ENCODE results near the gene MESP2. TPM values are rescaled to one million over a fixed set of nuclear protein-coding genes. Genes with fewer than 3 reads are reported as not detected.
A peak's percentile ranks its signal among the peaks of the same experiment; 100 is the strongest.

MESP2 gene
- total and polyA plus RNA-seq, 2 experiments from 2014 or later = not detected

DNA sequence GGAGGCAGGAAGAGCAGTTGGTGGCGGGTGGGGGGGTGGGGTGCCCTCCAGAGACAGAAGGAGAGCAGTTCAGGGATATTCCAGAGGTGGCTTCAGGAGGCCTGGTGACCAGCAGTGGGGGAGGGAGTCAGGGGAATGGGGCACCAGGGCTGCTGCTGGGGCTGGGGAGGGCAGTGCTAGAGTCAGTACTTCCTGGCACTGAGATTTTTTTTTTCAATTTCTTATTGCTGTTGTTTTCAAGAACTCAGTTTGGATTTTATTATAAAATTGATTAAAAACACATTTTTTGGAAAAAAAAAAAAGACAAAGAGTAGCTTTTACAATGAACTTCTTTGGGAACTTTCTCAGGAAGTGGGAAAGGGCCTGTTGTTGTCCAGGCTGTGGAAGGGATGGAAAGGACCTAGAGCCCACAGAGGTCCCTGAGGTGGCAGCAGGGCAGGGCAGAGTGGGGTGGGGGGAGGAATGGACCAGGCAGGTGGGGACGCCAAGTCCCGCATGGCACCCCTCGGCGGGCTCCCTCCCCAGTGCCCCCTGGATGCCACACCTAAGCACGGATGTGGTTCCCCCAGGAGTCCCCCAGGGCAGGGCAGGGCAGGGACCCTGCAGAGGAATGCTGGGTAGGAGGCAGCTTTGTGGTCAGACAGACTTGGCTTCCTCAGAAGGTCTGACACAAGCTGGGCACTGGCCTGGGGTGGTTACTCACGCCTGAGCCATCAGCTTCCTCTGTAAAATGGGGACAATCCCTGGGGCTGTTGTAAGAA is 47.0 kb downstream of the MESP2 start:
- peaks cover 59% of the 10 kb centered on the region for H3K4me1 ChIP-seq (ENCODE audit: insufficient read depth)
- H3K4me2 ChIP-seq (ENCODE audit: unreplicated experiment) = peak overlapping the region; percentile 62
- H3K36me3 ChIP-seq (ENCODE audit: low read depth) = no peaks in the 10 kb centered on the region
- H3K27ac ChIP-seq = peak overlapping the region; percentile 90
- peaks cover 30% of the 10 kb centered on the region for H3F3A ChIP-seq (ENCODE audit: insufficient read depth)
- no peaks in the 10 kb centered on the region for H4K20me1 ChIP-seq (ENCODE audit: insufficient read depth)
- H3K79me2 ChIP-seq (ENCODE audit: insufficient read depth) = no peaks in the 10 kb centered on the region
- TF ChIP-seq EZH2 (IDR thresholded peaks at IDR 0.05; ENCODE audit: insufficient read depth, poor library complexity, severe bottlenecking) = no peak
- peak overlapping the region; percentile 74 for H3K9ac ChIP-seq
- no peaks in the 10 kb centered on the region for H3K27me3 ChIP-seq (replicated peaks; ENCODE audit: insufficient read depth)
- no peaks in the 10 kb centered on the region for H3K9me3 ChIP-seq (ENCODE audit: low read depth)
- no peak overlapping the region for H2AFZ ChIP-seq
- H3K4me3 ChIP-seq = no peak overlapping the region; the same call in 1 of the 2 replicates
- H3K9me2 ChIP-seq (ENCODE audit: insufficient read depth) = no peaks in the 10 kb centered on the region
- in situ Hi-C loops (cut with MboI) = no loop called here
- peak; percentile 73 for DNase-seq
- 3 to 9% methylated on average over 3 to 7 of the region's 7 CpGs for WGBS, 2 experiments (ENCODE audit: low coverage in 1 of 2, low lambda C conversion rate in 2 of 2, missing lambda C conversion rate in 2 of 2)

DNA sequence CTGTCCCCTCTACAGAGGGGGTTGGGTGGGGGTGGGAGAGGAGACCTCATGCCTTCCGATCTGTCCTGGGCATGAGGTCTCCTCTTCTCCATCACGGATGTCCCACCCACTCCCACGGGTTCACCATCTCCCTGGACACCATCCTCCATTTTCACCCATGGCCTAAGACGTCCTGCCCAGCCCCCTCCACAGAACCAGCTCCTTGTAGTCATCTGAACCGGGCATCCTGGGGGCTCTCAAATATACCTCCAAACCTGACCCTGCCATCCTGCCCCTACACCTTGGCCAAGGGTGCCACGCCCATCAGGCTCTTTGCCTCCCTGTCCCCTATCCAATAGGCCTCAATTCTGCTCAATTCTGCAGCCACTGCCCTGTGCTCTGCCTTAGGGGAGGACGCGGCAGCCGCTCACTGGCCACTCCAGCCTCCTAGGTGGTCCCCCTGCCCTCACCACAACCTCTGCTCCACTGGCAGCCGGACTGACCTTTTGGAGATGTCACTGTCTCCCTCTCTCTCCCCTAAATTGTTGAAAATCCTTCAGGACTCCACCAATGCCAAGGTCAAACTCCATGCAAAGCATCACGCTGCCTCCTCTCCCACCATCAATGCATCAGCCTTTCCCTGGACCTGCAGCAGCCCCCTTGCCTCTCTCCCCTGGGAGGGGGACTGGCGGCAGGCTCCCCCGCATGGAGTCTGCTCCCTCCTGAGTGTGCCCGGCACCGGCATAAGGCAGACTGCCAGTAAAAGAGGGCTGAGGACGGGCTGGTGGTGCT is 47.9 kb downstream of the MESP2 start:
- H3K36me3 ChIP-seq (ENCODE audit: low read depth) = no peaks in the 10 kb centered on the region
- 75 to 78% methylated on average over 15 to 16 of the region's 16 CpGs for WGBS, 2 experiments (ENCODE audit: low coverage in 1 of 2, low lambda C conversion rate in 2 of 2, missing lambda C conversion rate in 2 of 2)
- TF ChIP-seq EZH2 (IDR thresholded peaks at IDR 0.05; ENCODE audit: insufficient read depth, poor library complexity, severe bottlenecking) = no peak
- TF ChIP-seq EZH2phosphoT487 (IDR thresholded peaks at IDR 0.05; ENCODE audit: insufficient read depth, low read depth) = no peak
- no peaks in the 10 kb centered on the region for H3K9me2 ChIP-seq (ENCODE audit: insufficient read depth)
- H3K4me2 ChIP-seq (ENCODE audit: unreplicated experiment) = peak overlapping the region; percentile 62
- DNase-seq = no peak
- H3K79me2 ChIP-seq (ENCODE audit: insufficient read depth) = no peaks in the 10 kb centered on the region
- peaks cover 31% of the 10 kb centered on the region for H3F3A ChIP-seq (ENCODE audit: insufficient read depth)
- H3K9ac ChIP-seq = no peak overlapping the region; the same call in 1 of the 2 replicates
- no peak overlapping the region for H3K4me3 ChIP-seq
- H3K4me1 ChIP-seq (ENCODE audit: insufficient read depth) = peaks cover 67% of the 10 kb centered on the region
- H4K20me1 ChIP-seq (ENCODE audit: insufficient read depth) = no peaks in the 10 kb centered on the region
- no peak overlapping the region for H2AFZ ChIP-seq
- no peaks in the 10 kb centered on the region for H3K27me3 ChIP-seq (replicated peaks; ENCODE audit: insufficient read depth)
- in situ Hi-C loops (cut with MboI) = no loop called here
- H3K9me3 ChIP-seq (ENCODE audit: low read depth) = no peaks in the 10 kb centered on the region
- H3K27ac ChIP-seq = peak overlapping the region; percentile 90

DNA sequence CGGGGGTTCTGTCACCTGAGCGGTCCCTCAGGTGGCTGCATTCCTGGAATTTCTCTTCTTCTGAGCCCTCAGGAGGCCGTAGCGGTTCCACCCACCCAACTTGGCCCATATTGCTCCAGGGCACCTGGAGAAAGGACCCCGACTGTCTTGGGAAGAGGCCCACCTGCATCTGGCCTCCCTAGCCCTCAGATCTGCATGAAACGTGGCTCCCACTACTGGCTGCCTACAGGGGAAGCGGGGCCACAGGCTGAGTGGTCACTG is 48.4 kb downstream of the MESP2 start:
- peaks cover 36% of the 10 kb centered on the region for H3F3A ChIP-seq (ENCODE audit: insufficient read depth)
- H3K4me2 ChIP-seq (ENCODE audit: unreplicated experiment) = no peak overlapping the region
- no peaks in the 10 kb centered on the region for H4K20me1 ChIP-seq (ENCODE audit: insufficient read depth)
- H3K27me3 ChIP-seq (replicated peaks; ENCODE audit: insufficient read depth) = no peaks in the 10 kb centered on the region
- DNase-seq = no peak
- H3K9ac ChIP-seq = no peak overlapping the region
- no peaks in the 10 kb centered on the region for H3K9me3 ChIP-seq (ENCODE audit: low read depth)
- no peak overlapping the region for H2AFZ ChIP-seq
- H3K36me3 ChIP-seq (ENCODE audit: low read depth) = no peaks in the 10 kb centered on the region
- H3K9me2 ChIP-seq (ENCODE audit: insufficient read depth) = no peaks in the 10 kb centered on the region
- no peak overlapping the region for H3K4me3 ChIP-seq
- no peaks in the 10 kb centered on the region for H3K79me2 ChIP-seq (ENCODE audit: insufficient read depth)
- TF ChIP-seq EZH2phosphoT487 (IDR thresholded peaks at IDR 0.05; ENCODE audit: insufficient read depth, low read depth) (no peak), EZH2 (IDR thresholded peaks at IDR 0.05; ENCODE audit: insufficient read depth, poor library complexity, severe bottlenecking) (no peak)
- WGBS, 2 experiments (ENCODE audit: low coverage in 1 of 2, low lambda C conversion rate in 2 of 2, missing lambda C conversion rate in 2 of 2) = 91 to 93% methylated on average over 7 of the region's 7 CpGs
- H3K4me1 ChIP-seq (ENCODE audit: insufficient read depth) = peaks cover 71% of the 10 kb centered on the region
- in situ Hi-C loops (cut with MboI) = no loop called here
- H3K27ac ChIP-seq = no peak overlapping the region

DNA sequence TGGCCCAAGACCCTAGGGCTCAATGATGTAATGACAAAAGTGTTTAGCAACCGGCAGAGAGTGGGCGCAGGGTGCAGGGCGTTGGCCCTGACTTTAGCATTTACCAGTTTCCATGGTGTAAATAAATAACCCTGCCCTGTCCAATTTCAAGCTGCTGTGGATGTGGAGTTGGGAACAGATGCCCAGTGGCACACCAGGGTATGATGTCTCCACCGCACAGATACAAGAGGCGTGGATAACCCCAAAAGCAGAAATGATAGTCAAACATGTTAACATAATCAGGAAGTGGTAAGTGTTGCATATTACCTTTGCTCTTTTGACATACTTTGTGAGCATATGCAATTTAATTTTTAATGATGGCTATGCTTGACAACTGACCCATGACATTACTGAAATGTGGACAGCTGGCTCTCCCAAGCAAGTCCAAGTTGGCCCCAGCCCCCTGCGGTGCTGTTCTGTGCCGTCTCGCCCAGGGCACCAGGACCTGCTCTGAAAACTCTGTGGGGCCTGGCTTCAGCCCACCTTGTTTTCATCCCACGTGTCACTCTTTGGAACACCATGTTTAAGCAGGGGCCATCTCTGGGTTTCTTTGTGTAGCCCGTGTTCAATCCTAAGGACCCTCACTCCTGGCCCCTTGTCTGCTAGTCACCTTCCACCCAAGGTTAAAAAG is 49.3 kb downstream of the MESP2 start:
- Histone ChIP-seq H3K9me3 (ENCODE audit: low read depth) (no peaks in the 10 kb centered on the region), H2AFZ (no peak overlapping the region), H3K27me3 (replicated peaks; ENCODE audit: insufficient read depth) (no peaks in the 10 kb centered on the region), H3K9ac (no peak overlapping the region), H3K4me2 (ENCODE audit: unreplicated experiment) (no peak overlapping the region), H3K36me3 (ENCODE audit: low read depth) (no peaks in the 10 kb centered on the region), H3K79me2 (ENCODE audit: insufficient read depth) (peaks cover 3% of the 10 kb centered on the region; the same call in 1 of the 2 replicates), H3K27ac (no peak overlapping the region), H3F3A (ENCODE audit: insufficient read depth) (peaks cover 35% of the 10 kb centered on the region), H4K20me1 (ENCODE audit: insufficient read depth) (no peaks in the 10 kb centered on the region), H3K9me2 (ENCODE audit: insufficient read depth) (no peaks in the 10 kb centered on the region), H3K4me1 (ENCODE audit: insufficient read depth) (peaks cover 74% of the 10 kb centered on the region), H3K4me3 (no peak overlapping the region)
- in situ Hi-C loops (cut with MboI) = no loop called here
- peak; percentile 40 for DNase-seq
- WGBS, 2 experiments (ENCODE audit: low coverage in 1 of 2, low lambda C conversion rate in 2 of 2, missing lambda C conversion rate in 2 of 2) = 70 to 72% methylated on average over 10 of the region's 10 CpGs
- no peak for TF ChIP-seq EZH2phosphoT487 (IDR thresholded peaks at IDR 0.05; ENCODE audit: insufficient read depth, low read depth)
- TF ChIP-seq EZH2 (IDR thresholded peaks at IDR 0.05; ENCODE audit: insufficient read depth, poor library complexity, severe bottlenecking) = no peak

Data from GM23248 (cell line).